Immature natural killer cell (primary cell): ENCODE results near the gene MC2R. TPM values are rescaled to one million over a fixed set of nuclear protein-coding genes. Genes with fewer than 3 reads are reported as not detected.

Experiments
- polyA plus RNA-seq, 3 donors: library from polyadenylated mRNA; unstranded; fragments of 300-500 nt; fragmentation: Illumina TruSeq; gene quantifications; one replicate each; pipeline ENCODE4 v1.2.3, GENCODE V29; 2021

The MC2R gene
- polyA plus RNA-seq, 3 donors from 2014 or later = not detected

Other genes starting within 250 kb of the MC2R start
- gene FAM210A, start 189.0 kb downstream of the MC2R start, polyA plus RNA-seq = 10 to 100 TPM; 11.4 to 15.3 (median 14.2) TPM
- 10 to 100 TPM; 24.2 to 49.7 (median 42.4) TPM for gene RNMT, start 188.9 kb downstream of the MC2R start, polyA plus RNA-seq
- gene MC5R, start 91.4 kb downstream of the MC2R start, polyA plus RNA-seq = not detected
- 1 to 10 TPM; 1.8 to 7.4 (median 3.8) TPM for gene ZNF519, start 216.9 kb upstream of the MC2R start, polyA plus RNA-seq